Panc1 (cell line): ENCODE results near the gene NKAIN2. TPM values are rescaled to one million over a fixed set of nuclear protein-coding genes. Genes with fewer than 3 reads are reported as not detected.

Experiments used
- ATAC-seq: fragments of 200-7000 bp; cut with Tn5 transposase; 2 replicates; pipeline ENCODE4 v1.9.1; 2020; ENCODE audit warnings: mild to moderate bottlenecking, moderate library complexity
- BruUV-seq: library from RNA; stranded (reverse); fragments of 400-500 nt; replicated peaks from 2 replicates; lab custom pipeline; 2021; lab: Mats Ljungman, UMichigan
- CTCF ChIA-PET: fragments of 300-600 bp; sonication (Branson Sonifier 250); formaldehyde crosslinking; loops from one replicate; lab custom pipeline; 2022; ENCODE audit warnings: antibody characterized with exemption; lab: Charles Lee
- POLR2A ChIA-PET: fragments of 300-600 bp; sonication (Branson Sonifier 250); formaldehyde crosslinking; loops from one replicate; lab custom pipeline; 2022; ENCODE audit warnings: antibody characterized with exemption; lab: Charles Lee
- DNase-seq: peaks from one replicate; pipeline ENCODE4 v3.0.0-alpha.2; 2010; ENCODE audit warnings: low read depth, low spot score
- H3K27ac ChIP-seq: 2 replicates; pipeline ENCODE4 v1.5.1; 2011; ENCODE audit warnings: mild to moderate bottlenecking, low read length, inconsistent platforms
- H3K27me3 ChIP-seq: fragments of 200-500 bp; sonication (Bioruptor generic); 2 replicates; pipeline ENCODE4 v1.6.0; 2014; ENCODE audit warnings: low read length, inconsistent platforms; ENCODE audit not compliant: control insufficient read depth, insufficient read depth
- H3K36me3 ChIP-seq: fragments of 200-500 bp; sonication (Bioruptor generic); 2 replicates; pipeline ENCODE4 v1.5.1; 2014; ENCODE audit warnings: inconsistent platforms, mild to moderate bottlenecking, low read length, moderate library complexity; ENCODE audit not compliant: control insufficient read depth, insufficient read depth
- H3K4me1 ChIP-seq: 2 replicates; pipeline ENCODE4 v1.5.1; 2011; ENCODE audit warnings: inconsistent platforms, mild to moderate bottlenecking, low read length, moderate library complexity; ENCODE audit not compliant: control insufficient read depth, insufficient read depth
- H3K4me3 ChIP-seq, 2 experiments: 2 replicates each; pipeline ENCODE4 v1.5.1; 2011 to 2012; ENCODE audit warnings: low read depth in 2 of 2, low read length in 2 of 2, mild to moderate bottlenecking in 2 of 2, inconsistent platforms in 1 of 2, moderate library complexity in 1 of 2
- H3K9me3 ChIP-seq: fragments of 200-500 bp; sonication (Bioruptor generic); 2 replicates; pipeline ENCODE4 v1.5.1; 2014; ENCODE audit warnings: low read depth, mild to moderate bottlenecking, inconsistent platforms, low read length, moderate library complexity; ENCODE audit not compliant: control insufficient read depth, insufficient read depth
- CTCF ChIP-seq: fragments of 450-650 bp; IDR thresholded peaks from 2 replicates; pipeline ENCODE4 v1.5.1; 2017; ENCODE audit warnings: mild to moderate bottlenecking
- POLR2AphosphoS5 ChIP-seq: IDR thresholded peaks from 2 replicates; pipeline ENCODE4 v1.6.1; 2012; ENCODE audit warnings: mild to moderate bottlenecking, low read depth, low read length, moderate library complexity
- REST ChIP-seq, 2 experiments: IDR thresholded peaks; 2 replicates each; pipeline ENCODE4 v1.6.1; 2011 to 2012; ENCODE audit warnings: low read depth in 2 of 2, control low read depth in 1 of 2, low read length in 1 of 2, mild to moderate bottlenecking in 1 of 2, moderate library complexity in 1 of 2; ENCODE audit not compliant: insufficient read depth in 1 of 2
- SIN3A ChIP-seq: IDR thresholded peaks from 2 replicates; pipeline ENCODE4 v1.6.1; 2012; ENCODE audit warnings: low read depth, mild to moderate bottlenecking, low read length, moderate library complexity, borderline replicate concordance; ENCODE audit not compliant: insufficient read depth
- TCF7L2 ChIP-seq: IDR thresholded peaks from 2 replicates; pipeline ENCODE4 v1.6.1; 2011; ENCODE audit warnings: mild to moderate bottlenecking, low read depth, low read length, inconsistent platforms
- in situ Hi-C: cut with HindIII; loops from 2 replicates; pipeline ENCODE4 v1.10.0; 2016; ENCODE audit warnings: low sequenced_read_pairs, low pct_unique_long_range_greater_than_20kb
- intact Hi-C: fragments of 100-400 bp; cut with micrococcal nuclease; formaldehyde crosslinking; loops from one replicate; pipeline ENCODE4 v1.10.0; 2022; ENCODE audit not compliant: unreplicated experiment
- total RNA-seq: library from RNA; stranded (reverse); gene quantifications from one replicate; pipeline ENCODE4 v1.2.1, GENCODE V29; 2021; ENCODE audit not compliant: unreplicated experiment

The NKAIN2 gene
- total RNA-seq, 1 experiment from 2014 or later: 2.6 TPM

GRCh38 chr6:123873974-123874373, 70.3 kb downstream of the NKAIN2 start:
- POLR2A ChIA-PET: interaction anchor here (0.7 kb wide), 1 partner anchor 498 kb away, joined by 3 read pairs; no protein-coding TSS in a partner anchor
- DNase-seq: no peak
- Histone ChIP-seq H3K4me3 (no peak overlapping the region), H3K27me3 (no peaks in the 10 kb centered on the region), H3K9me3 (0 out of 2 replicates have a peak, but pooled peaks cover 3% of the 10 kb centered on the region), H3K27ac (no peak overlapping the region), H3K36me3 (no peaks in the 10 kb centered on the region), H3K4me1 (no peaks in the 10 kb centered on the region)
- intact Hi-C loops: no loop called here
- peak in 1 of 2 experiments; percentile 27; a peak in 1 of 4 replicates for TF ChIP-seq REST (IDR thresholded peaks at IDR 0.05; ENCODE audit: insufficient read depth in 1 of 2, low read depth in 2 of 2, low read length in 1 of 2)
- TF ChIP-seq POLR2AphosphoS5: no peak
- in situ Hi-C loops: no loop called here
- no TSS peak for BruUV-seq
- no peak for ATAC-seq
- CTCF ChIA-PET: no interaction called here

GRCh38 chr6:123875784-123876183, 72.1 kb downstream of the NKAIN2 start:
- Histone ChIP-seq H3K9me3 (0 out of 2 replicates have a peak, but pooled peaks cover 3% of the 10 kb centered on the region), H3K36me3 (no peaks in the 10 kb centered on the region), H3K4me3 (no peak overlapping the region), H3K4me1 (no peaks in the 10 kb centered on the region), H3K27me3 (no peaks in the 10 kb centered on the region), H3K27ac (no peak overlapping the region)
- TF ChIP-seq TCF7L2 (no peak), POLR2AphosphoS5 (no peak), REST (IDR thresholded peaks at IDR 0.05; ENCODE audit: insufficient read depth in 1 of 2, low read depth in 2 of 2, low read length in 1 of 2) (no peak), SIN3A (no peak), CTCF (no peak)
- DNase-seq (no peak), ATAC-seq (no peak)
- in situ Hi-C loops (no loop called here), intact Hi-C loops (no loop called here)
- ChIA-PET CTCF (no interaction called here), POLR2A (no interaction called here)
- no TSS peak for BruUV-seq
